Measurements from ENCODE around the gene HTRA3. TPM values are rescaled to one million over a fixed set of nuclear protein-coding genes. Genes with fewer than 3 reads are reported as not detected.

The HTRA3 gene
- total and polyA plus RNA-seq, 2 of the 8 experiments (the other 6 are each of a cell fraction or from before 2014, with no cell fraction given): 3.2 to 5.8 TPM

- Histone ChIP-seq H3K9me3 (ENCODE audit: insufficient read depth in 2 of 2, low read depth in 1 of 2, low read length in 1 of 2) (no peaks in the 10 kb centered on the region), H4K20me1 (replicated peaks in 1 of 2; ENCODE audit: control insufficient read depth in 1 of 2, insufficient read depth in 2 of 2, low read length in 2 of 2) (no peaks in the 10 kb centered on the region), H3K4me1 (replicated peaks in 1 of 4; ENCODE audit: control insufficient read depth in 3 of 4, insufficient read depth in 4 of 4, low read length in 3 of 4) (peaks cover 0 to 4% (median 2%) of the 10 kb centered on the region in 4 experiments; a peak in 3 of 7 replicates), H2BK20ac (ENCODE audit: low read length) (no peak overlapping the region), H3K4me2 (ENCODE audit: insufficient read depth in 1 of 2, low read depth in 2 of 2, low read length in 2 of 2) (no peak overlapping the region), H3K27ac (ENCODE audit: low read depth, low read length) (no peak overlapping the region), H3K23me2 (ENCODE audit: low read depth, low read length) (peaks cover 1% of the 10 kb centered on the region; the same call in 1 of the 2 replicates), H4K91ac (replicated peaks; ENCODE audit: insufficient read length, low read length) (no peak overlapping the region), H3K14ac (ENCODE audit: insufficient read length) (no peak overlapping the region), H3K36me3 (ENCODE audit: control insufficient read depth in 2 of 4, insufficient read depth in 4 of 4, low read length in 3 of 4) (no peaks in the 10 kb centered on the region), H3K9ac (replicated peaks in 1 of 4; ENCODE audit: extremely low read depth in 1 of 4, low read depth in 3 of 4, low read length in 3 of 4) (no peak overlapping the region), H4K5ac (ENCODE audit: insufficient read length, low read depth, low read length) (no peak overlapping the region), H3K18ac (ENCODE audit: extremely low read depth, low read length) (no peak overlapping the region), H4K8ac (ENCODE audit: extremely low read depth, insufficient read depth, low read length) (no peak overlapping the region; the same call in 1 of the 2 replicates), H3K56ac (replicated peaks; ENCODE audit: insufficient read length, low read depth, low read length) (no peak overlapping the region), H2AK5ac (ENCODE audit: low read depth, low read length) (no peak overlapping the region), H2AFZ (ENCODE audit: low read length) (no peak overlapping the region), H2BK5ac (ENCODE audit: low read depth, low read length) (no peak overlapping the region), H3K23ac (ENCODE audit: insufficient read length) (no peak overlapping the region), H3K79me2 (ENCODE audit: control insufficient read depth in 1 of 2, insufficient read depth in 2 of 2, low read length in 2 of 2) (no peaks in the 10 kb centered on the region), H3K4me3 (ENCODE audit: extremely low read depth in 1 of 4, insufficient read depth in 2 of 4, low read depth in 3 of 4, low read length in 4 of 4) (no peak overlapping the region), H3K27me3 (replicated peaks in 1 of 4; ENCODE audit: control insufficient read depth in 3 of 4, extremely low read depth in 1 of 4, insufficient read depth in 3 of 4, low read length in 3 of 4) (no peaks in the 10 kb centered on the region), H3K4ac (replicated peaks; ENCODE audit: insufficient read length, low read depth, low read length) (no peak overlapping the region), H3K79me1 (ENCODE audit: low read depth, low read length) (no peaks in the 10 kb centered on the region), H2BK120ac (replicated peaks; ENCODE audit: low read depth, low read length) (no peak overlapping the region), H2BK12ac (ENCODE audit: low read depth, low read length) (no peak overlapping the region), H2BK15ac (ENCODE audit: low read length) (no peak overlapping the region)
- ChIA-PET CTCF (ENCODE audit: partially characterized antibody) (interaction anchor here (0.8 to 5.7 kb wide), 20 partner anchors 9 to 98 kb away, joined by 3 to 27 read pairs (median 6); no protein-coding TSS in a partner anchor), POLR2A (ENCODE audit: partially characterized antibody) (interaction anchor here (0.7 to 0.9 kb wide), 2 partner anchors 15 to 19 kb away, joined by 3 read pairs; no protein-coding TSS in a partner anchor)
- FAIRE-seq: no peak
- TF ChIP-seq TBP (IDR thresholded peaks at IDR 0.05; ENCODE audit: low read depth, low read length): no peak
- WGBS, 2 experiments (ENCODE audit: extremely low coverage in 1 of 2, insufficient coverage in 1 of 2, insufficient read length in 1 of 2, insufficient replicate concordance in 2 of 2, low coverage in 1 of 2, low lambda C conversion rate in 2 of 2, missing lambda C conversion rate in 1 of 2): 96% methylated on average over 10 of the region's 11 CpGs; no CpG with 5 or more reads in 1 of the 2 experiments
- DNase-seq (ENCODE audit: low read depth in 1 of 2, low spot score in 2 of 2): no peak
Measured at GRCh38 chr4:8343967-8344331, 74.4 kb downstream of the HTRA3 start.

Data from H1 (cell line).